ENCODE data around the gene PLCH2.

The PLCH2 gene

GRCh38 chr1:2539312-2539907 lies 63.3 kb downstream of the PLCH2 start:
- Histone ChIP-seq H3K27me3 (peaks cover 11 to 45% (median 18%) of the 10 kb centered on the region in 11 experiments), H4K20me1 (peaks cover 0 to 72% (median 5%) of the 10 kb centered on the region in 11 experiments; a peak in 9 of 22 replicates), H3K4me3 (no peak overlapping the region), H3K4me1 (peaks cover 11 to 48% (median 41%) of the 10 kb centered on the region in 10 experiments; a peak in 19 of 20 replicates), H3K4me2 (peak overlapping the region in 3 of 11 experiments; percentile 69 to 72 (median 70); a peak in 3 of 22 replicates), H3K27ac (no peak overlapping the region), H3K36me3 (no peaks in the 10 kb centered on the region), H3K9ac (no peak overlapping the region), H3K9me3 (replicated peaks in 1 of 11) (no peaks in the 10 kb centered on the region)
- TF ChIP-seq Cebpa-rat (IDR thresholded peaks at IDR 0.05): no peak

- Histone ChIP-seq H3K4me1 (peaks cover 11 to 57% (median 50%) of the 10 kb centered on the region in 10 experiments; a peak in 19 of 20 replicates), H3K27ac (no peak overlapping the region), H3K27me3 (peaks cover 0 to 30% (median 9%) of the 10 kb centered on the region in 11 experiments; a peak in 17 of 22 replicates), H4K20me1 (peaks cover 0 to 73% (median 5%) of the 10 kb centered on the region in 11 experiments; a peak in 9 of 22 replicates), H3K9me3 (replicated peaks in 1 of 11) (no peaks in the 10 kb centered on the region), H3K9ac (no peak overlapping the region), H3K4me2 (peak overlapping the region in 10 of 11 experiments; percentile 32 to 58 (median 48); a peak in 15 of 22 replicates), H3K4me3 (peak overlapping the region in 1 of 10 experiments; percentile 18; a peak in 1 of 20 replicates), H3K36me3 (no peaks in the 10 kb centered on the region)
- TF ChIP-seq Cebpa-rat (IDR thresholded peaks at IDR 0.05): no peak
Observed at GRCh38 chr1:2540816-2541492, 64.9 kb downstream of the PLCH2 start.

GRCh38 chr1:2541619-2542245 lies 65.6 kb downstream of the PLCH2 start:
- no peak for TF ChIP-seq Cebpa-rat (IDR thresholded peaks at IDR 0.05)
- Histone ChIP-seq H3K9ac (no peak overlapping the region), H3K9me3 (replicated peaks in 1 of 11) (no peaks in the 10 kb centered on the region), H3K27ac (no peak overlapping the region), H3K4me2 (peak overlapping the region in 7 of 11 experiments; percentile 48 to 86 (median 53); a peak in 10 of 22 replicates), H3K4me1 (peaks cover 11 to 63% (median 53%) of the 10 kb centered on the region in 10 experiments; a peak in 19 of 20 replicates), H4K20me1 (peaks cover 0 to 68% (median 5%) of the 10 kb centered on the region in 11 experiments; a peak in 8 of 22 replicates), H3K27me3 (peaks cover 0 to 25% (median 7%) of the 10 kb centered on the region in 11 experiments; a peak in 16 of 22 replicates), H3K4me3 (no peak overlapping the region), H3K36me3 (no peaks in the 10 kb centered on the region)

GRCh38 chr1:2542246-2542915 lies 66.3 kb downstream of the PLCH2 start:
- Histone ChIP-seq H3K4me3 (no peak overlapping the region), H3K4me2 (peak overlapping the region in 9 of 11 experiments; percentile 56 to 86 (median 76); a peak in 19 of 22 replicates), H3K9ac (peak overlapping the region in 2 of 11 experiments; percentile 37 to 48; a peak in 1 of 22 replicates), H3K27me3 (peaks cover 0 to 25% (median 7%) of the 10 kb centered on the region in 11 experiments; a peak in 16 of 22 replicates), H3K9me3 (replicated peaks in 1 of 11) (no peaks in the 10 kb centered on the region), H3K27ac (no peak overlapping the region), H3K4me1 (peaks cover 14 to 70% (median 59%) of the 10 kb centered on the region in 10 experiments), H3K36me3 (no peaks in the 10 kb centered on the region), H4K20me1 (peaks cover 0 to 65% (median 5%) of the 10 kb centered on the region in 11 experiments; a peak in 10 of 22 replicates)
- TF ChIP-seq Cebpa-rat (IDR thresholded peaks at IDR 0.05): no peak

- TF ChIP-seq Cebpa-rat (IDR thresholded peaks at IDR 0.05): no peak
- peaks cover 0 to 25% (median 7%) of the 10 kb centered on the region in 11 experiments; a peak in 16 of 22 replicates for H3K27me3 ChIP-seq
- H3K4me1 ChIP-seq: peaks cover 25 to 82% (median 71%) of the 10 kb centered on the region in 10 experiments
- peak overlapping the region in 1 of 11 experiments; percentile 9; a peak in 2 of 22 replicates for H3K27ac ChIP-seq
- peak overlapping the region in 7 of 11 experiments; percentile 9 to 48 (median 35); a peak in 8 of 22 replicates for H3K9ac ChIP-seq
- H4K20me1 ChIP-seq: peaks cover 0 to 52% (median 4%) of the 10 kb centered on the region in 11 experiments; a peak in 7 of 22 replicates
- H3K4me2 ChIP-seq: peak overlapping the region; percentile 47 to 86 (median 70)
- H3K4me3 ChIP-seq: 0 out of 20 replicates have a peak overlapping the region, but pooled peaks of 1 of the 10 experiments have one; percentile 15
- no peaks in the 10 kb centered on the region for H3K36me3 ChIP-seq
- no peaks in the 10 kb centered on the region for H3K9me3 ChIP-seq (replicated peaks in 1 of 11)
Observed at GRCh38 chr1:2543543-2544092, 67.5 kb downstream of the PLCH2 start.

GRCh38 chr1:2544093-2544874 lies 68.2 kb downstream of the PLCH2 start:
- Histone ChIP-seq H3K27ac (peak overlapping the region in 1 of 11 experiments; percentile 18; a peak in 3 of 22 replicates), H3K9ac (peak overlapping the region in 3 of 11 experiments; percentile 35 to 48 (median 37); a peak in 5 of 22 replicates), H3K4me1 (peaks cover 30 to 89% (median 77%) of the 10 kb centered on the region in 10 experiments), H3K9me3 (replicated peaks in 1 of 11) (no peaks in the 10 kb centered on the region), H3K4me3 (no peak overlapping the region), H3K36me3 (no peaks in the 10 kb centered on the region), H4K20me1 (peaks cover 0 to 51% (median 4%) of the 10 kb centered on the region in 11 experiments; a peak in 7 of 22 replicates), H3K4me2 (peak overlapping the region; percentile 47 to 86 (median 70)), H3K27me3 (peaks cover 0 to 25% (median 7%) of the 10 kb centered on the region in 11 experiments; a peak in 16 of 22 replicates)
- TF ChIP-seq Cebpa-rat (IDR thresholded peaks at IDR 0.05): no peak

- Histone ChIP-seq H3K9me3 (replicated peaks in 1 of 11) (no peaks in the 10 kb centered on the region), H3K27me3 (peaks cover 0 to 20% (median 5%) of the 10 kb centered on the region in 11 experiments; a peak in 16 of 22 replicates), H3K27ac (peak overlapping the region in 1 of 11 experiments; percentile 18; a peak in 3 of 22 replicates), H3K4me1 (peaks cover 38 to 95% (median 83%) of the 10 kb centered on the region in 10 experiments), H3K4me2 (peak overlapping the region; percentile 49 to 86 (median 76); a peak in 16 of 22 replicates), H3K4me3 (no peak overlapping the region), H4K20me1 (peaks cover 0 to 47% (median 4%) of the 10 kb centered on the region in 11 experiments; a peak in 7 of 22 replicates), H3K9ac (0 out of 22 replicates have a peak overlapping the region, but pooled peaks of 1 of the 11 experiments have one; percentile 23), H3K36me3 (no peaks in the 10 kb centered on the region)
- no peak for TF ChIP-seq Cebpa-rat (IDR thresholded peaks at IDR 0.05)
Observed at GRCh38 chr1:2544875-2545640, 69.0 kb downstream of the PLCH2 start.

Data from BLaER1 treated with 17β-estradiol and CSF1 and Interleukin-3, amounts not matched to agents 10 nM and 100 nM (cell line).